Erythroblast (primary cell): Measurements from ENCODE around the gene RIN3.

Source experiments
- GATA1 ChIP-seq: IDR thresholded peaks from 2 replicates; pipeline ENCODE4 v1.6.1; 2011; ENCODE audit warnings: low read depth, mild to moderate bottlenecking, control low read depth, low read length, moderate library complexity
- POLR2A ChIP-seq: IDR thresholded peaks from 2 replicates; pipeline ENCODE4 v1.6.1; 2011; ENCODE audit warnings: mild to moderate bottlenecking, low read length

GRCh38 chr14:92644970-92645515 lies 131.5 kb downstream of the RIN3 start:
- no peak for TF ChIP-seq POLR2A
- no peak for TF ChIP-seq GATA1
